ENCODE data around the gene VLDLR.

DNA sequence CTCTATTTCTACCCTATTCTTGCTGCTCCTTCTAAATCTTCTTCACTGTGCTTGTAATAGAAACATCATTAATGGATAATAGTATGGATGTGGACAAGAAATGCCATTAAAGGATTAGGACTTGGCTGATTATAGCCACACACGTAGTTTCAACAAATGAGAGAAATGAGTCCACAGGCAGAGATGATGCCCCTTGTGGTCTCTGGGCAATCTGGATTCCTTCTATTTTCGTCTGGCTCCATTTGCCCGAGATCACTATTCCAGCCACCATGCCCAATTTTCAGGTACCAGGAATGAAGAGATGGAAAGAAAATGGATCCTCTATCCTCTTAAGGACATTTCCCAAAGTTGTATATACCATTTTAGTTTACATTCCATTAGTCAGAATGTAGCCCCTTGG is 13.2 kb downstream of the VLDLR start:
- TF ChIP-seq EZH2 (IDR thresholded peaks at IDR 0.05; ENCODE audit: low read length, missing control alignments), result no peak
- TF ChIP-seq, protein P1, sequence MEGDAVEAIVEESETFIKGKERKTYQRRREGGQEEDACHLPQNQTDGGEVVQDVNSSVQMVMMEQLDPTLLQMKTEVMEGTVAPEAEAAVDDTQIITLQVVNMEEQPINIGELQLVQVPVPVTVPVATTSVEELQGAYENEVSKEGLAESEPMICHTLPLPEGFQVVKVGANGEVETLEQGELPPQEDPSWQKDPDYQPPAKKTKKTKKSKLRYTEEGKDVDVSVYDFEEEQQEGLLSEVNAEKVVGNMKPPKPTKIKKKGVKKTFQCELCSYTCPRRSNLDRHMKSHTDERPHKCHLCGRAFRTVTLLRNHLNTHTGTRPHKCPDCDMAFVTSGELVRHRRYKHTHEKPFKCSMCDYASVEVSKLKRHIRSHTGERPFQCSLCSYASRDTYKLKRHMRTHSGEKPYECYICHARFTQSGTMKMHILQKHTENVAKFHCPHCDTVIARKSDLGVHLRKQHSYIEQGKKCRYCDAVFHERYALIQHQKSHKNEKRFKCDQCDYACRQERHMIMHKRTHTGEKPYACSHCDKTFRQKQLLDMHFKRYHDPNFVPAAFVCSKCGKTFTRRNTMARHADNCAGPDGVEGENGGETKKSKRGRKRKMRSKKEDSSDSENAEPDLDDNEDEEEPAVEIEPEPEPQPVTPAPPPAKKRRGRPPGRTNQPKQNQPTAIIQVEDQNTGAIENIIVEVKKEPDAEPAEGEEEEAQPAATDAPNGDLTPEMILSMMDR (conservative IDR thresholded peaks at IDR 0.05 in 1 of 2, IDR thresholded peaks at IDR 0.05 in 1 of 2; ENCODE audit: low read depth in 1 of 2, low read length in 2 of 2), result no peak

Measured in fibroblast of lung (primary cell).